Suppressor macrophage treated with lipopolysaccharide for 4 hours (primary cell): Measurements from ENCODE around the gene FAM171A2.
"Not testable (repeated sequence)": the region's sequence is repeated elsewhere in the genome, so short reads cannot be mapped to it uniquely, and the experiment has no call there.

Experiments
- DNase-seq: peaks from one replicate; pipeline ENCODE4 v3.0.0-alpha.2; 2020

FAM171A2 gene

DNA sequence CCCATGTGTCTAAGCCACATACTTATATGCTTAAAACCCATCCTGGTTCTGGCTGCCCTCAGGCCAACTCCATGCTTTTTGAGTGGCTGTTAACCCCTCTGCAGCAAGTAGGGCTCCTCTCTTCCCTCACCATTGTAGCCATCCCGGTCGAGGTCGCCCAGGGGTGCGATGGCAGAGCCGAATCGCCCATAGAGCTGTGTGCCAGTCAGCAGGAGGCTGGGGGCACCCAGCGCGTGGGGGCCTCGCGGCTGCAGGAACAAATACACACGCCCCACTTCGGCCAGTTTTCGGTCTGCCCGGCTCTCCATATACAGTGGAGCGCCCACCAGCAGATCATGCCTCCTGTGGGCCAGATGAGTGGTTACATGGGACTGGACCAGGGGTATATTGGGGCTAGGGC, 19.7 kb upstream of the FAM171A2 start:
- no peak for DNase-seq

DNA sequence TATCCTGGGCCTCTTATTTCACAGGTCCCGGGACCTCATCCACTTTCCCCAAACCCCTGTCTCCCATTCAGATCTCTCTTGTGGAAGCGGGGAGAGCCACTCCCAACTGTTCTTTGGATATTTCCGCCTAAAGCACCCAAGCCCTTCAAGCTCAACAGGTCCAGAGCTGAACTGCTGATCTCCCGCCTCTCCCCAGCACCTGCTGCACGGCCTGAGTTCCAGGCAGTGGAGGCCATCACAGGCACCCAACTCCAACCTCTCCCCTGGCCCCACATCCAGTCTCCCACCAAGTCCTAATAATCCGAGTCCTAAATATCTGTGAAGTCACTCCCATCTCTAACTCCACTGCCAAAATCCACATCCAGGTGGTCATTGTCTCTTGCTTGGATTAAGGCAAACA, 19.3 kb upstream of the FAM171A2 start:
- DNase-seq: no peak

DNA sequence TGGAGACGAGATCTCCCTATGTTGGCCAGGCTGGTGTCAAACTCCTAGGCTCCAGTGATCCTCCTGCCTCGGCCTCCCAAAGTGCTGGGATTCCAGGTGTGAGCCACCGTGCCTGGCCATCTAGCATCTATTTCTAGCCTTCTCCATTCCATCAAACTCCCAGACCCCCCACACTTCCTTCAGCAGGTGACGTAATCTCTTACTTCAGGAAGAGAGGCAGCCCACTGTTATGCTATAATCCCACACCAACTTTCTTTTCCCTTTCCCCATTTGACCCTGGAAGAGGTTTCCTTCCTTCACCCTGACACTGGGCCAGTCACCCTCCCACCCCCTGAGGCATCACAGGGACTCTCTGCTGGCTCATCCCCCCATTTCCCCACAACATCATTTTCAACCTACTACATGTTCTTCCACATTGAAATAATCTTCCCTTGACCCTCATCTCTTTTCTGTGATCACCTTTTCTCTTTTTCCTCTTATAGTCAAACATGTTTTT, 18.2 kb upstream of the FAM171A2 start:
- DNase-seq: peak; percentile 21

DNA sequence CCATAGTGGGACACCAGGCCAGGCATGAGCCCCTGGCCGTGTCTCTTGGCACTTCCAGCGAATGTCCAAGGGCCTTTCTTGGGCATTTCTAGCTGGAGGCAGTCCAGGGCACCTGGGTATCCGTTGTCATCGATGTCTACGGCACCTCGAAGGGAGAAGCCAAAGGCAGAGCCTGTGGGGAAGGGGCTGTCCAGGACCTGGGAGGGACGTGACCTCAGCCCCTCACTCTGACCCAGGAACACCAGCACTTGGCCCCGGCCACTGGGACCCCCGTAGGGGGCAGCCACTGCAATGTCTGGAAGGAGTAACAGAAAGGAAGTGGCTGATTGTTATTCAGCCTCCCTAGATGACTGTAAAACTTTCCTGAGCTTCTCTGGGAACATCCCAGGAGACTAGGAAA, 17.1 kb upstream of the FAM171A2 start:
- no peak for DNase-seq

DNA sequence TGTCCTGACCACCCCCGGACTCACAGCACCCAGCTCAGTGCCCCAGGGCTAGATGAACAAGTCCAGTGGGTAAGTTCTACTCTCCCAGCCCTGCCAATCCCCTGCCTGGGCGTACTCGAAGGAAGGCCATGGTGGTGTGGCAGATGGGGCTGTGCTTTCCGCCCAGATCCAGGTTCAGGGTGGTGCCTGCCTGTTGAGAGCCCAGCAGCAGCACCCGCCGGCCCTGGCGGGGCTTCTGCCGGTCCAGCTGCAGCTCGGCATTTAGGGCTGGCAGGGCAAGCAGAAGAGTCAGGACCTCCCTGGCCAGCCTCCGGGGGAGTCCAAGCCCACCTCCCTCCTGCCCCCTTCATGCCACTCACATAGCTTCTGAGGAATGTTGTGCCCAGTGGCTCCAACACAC, 16.2 kb upstream of the FAM171A2 start:
- no peak for DNase-seq

DNA sequence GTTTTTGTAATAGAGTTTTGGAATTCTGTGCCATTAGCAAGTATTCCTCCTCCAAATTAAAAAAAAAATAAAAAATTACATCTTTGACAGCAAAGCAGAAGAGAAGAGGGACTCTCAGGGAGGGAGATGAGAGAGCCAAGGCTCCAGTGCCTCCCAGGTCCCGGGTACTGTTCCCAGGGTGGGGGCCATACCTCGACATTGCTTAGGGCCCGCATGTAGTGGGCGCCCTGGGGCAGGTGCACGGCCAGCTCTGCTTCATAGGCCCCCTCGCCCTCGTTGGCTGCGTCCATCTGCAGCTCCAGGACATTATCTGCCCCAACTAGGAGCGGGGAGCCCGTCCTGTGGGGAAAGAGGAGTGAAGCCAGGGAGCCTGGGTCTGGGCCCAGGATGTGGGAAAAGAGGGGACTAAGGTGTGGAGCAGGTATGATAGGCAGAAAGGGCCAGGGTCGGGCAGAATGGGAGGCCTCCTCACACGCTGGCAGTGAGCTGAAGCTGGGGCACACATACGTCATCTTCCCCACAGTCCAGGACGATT, 14.6 kb upstream of the FAM171A2 start:
- DNase-seq: no peak

DNA sequence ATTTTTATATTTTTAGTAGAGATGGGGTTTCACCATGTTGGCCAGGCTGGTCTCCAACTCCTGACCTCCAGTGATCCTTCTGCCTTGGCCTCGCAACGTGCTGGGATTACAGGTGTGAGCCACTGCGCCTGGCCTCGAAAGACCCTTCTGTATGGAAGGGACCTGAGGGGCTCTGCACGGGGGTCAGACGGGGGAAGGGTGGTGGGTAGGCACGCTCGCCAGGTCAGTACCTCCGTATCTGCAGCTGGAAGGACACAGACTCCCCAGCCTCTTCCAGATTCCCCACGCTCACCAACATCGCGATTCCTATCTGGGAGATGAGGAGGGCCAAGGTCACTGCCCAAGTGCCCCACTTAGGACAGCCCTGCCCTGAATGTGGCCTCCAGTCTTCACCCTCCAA, 13.1 kb upstream of the FAM171A2 start:
- no peak for DNase-seq

DNA sequence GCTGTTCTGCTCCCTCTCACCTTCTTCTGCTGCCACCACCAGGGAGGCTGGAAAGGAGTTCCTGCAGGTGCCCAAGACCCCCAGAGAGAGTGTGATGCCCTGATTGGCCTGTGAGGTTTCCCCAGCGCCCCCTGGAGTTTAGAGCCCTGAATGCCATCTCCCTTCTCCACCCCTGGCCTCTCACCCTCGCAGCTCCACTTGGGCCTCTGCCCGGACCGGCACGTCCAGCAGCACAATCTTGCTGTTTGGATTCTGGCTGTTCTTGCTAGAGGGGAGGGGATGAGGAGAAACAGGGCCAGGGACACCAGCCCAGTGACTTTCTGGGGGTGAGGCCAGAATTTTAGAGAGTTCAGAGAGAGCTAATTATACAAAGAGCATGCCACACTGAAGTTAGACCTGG, 12.5 kb upstream of the FAM171A2 start:
- DNase-seq: peak; percentile 23

DNA sequence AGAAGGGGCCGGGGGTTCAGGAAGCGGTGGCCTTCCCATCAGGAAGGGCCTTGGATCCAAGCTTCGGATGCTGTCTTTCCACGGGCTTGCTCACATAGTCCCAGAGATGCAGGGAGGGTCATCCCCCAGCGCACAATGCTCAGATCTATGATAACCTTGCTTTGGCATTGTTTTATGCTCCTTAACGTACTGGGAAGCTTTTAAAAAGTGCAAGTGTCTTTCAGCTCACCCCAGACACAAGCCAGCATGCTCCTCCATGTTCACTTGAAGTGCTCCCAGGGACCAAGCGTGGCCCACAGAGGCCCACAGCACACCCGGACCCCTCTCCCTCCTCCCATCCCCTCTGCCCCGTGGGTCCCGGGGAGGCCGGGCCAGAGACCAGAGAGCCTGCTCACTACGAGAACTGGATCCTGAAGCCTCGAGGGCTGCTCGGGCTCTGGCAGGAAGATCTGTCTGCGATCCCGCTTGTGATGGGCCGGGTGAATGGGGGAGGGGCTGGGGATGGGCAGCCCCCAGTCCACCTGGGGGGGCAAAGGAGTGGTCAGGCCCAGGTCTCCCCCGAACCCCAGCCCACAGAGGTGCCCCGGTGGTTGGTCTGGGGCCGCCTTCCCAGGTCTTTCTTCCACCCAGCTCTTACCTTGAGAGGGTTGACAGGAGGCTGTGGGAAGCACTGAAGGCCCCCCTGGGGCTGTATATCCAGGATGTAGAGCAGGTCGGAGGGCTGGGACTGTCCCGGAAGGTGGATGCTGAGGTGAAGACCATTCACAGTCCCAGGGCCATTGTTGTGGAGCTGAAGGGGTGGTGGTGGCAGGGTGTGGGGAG, 11.8 kb upstream of the FAM171A2 start:
- no peak for DNase-seq

DNA sequence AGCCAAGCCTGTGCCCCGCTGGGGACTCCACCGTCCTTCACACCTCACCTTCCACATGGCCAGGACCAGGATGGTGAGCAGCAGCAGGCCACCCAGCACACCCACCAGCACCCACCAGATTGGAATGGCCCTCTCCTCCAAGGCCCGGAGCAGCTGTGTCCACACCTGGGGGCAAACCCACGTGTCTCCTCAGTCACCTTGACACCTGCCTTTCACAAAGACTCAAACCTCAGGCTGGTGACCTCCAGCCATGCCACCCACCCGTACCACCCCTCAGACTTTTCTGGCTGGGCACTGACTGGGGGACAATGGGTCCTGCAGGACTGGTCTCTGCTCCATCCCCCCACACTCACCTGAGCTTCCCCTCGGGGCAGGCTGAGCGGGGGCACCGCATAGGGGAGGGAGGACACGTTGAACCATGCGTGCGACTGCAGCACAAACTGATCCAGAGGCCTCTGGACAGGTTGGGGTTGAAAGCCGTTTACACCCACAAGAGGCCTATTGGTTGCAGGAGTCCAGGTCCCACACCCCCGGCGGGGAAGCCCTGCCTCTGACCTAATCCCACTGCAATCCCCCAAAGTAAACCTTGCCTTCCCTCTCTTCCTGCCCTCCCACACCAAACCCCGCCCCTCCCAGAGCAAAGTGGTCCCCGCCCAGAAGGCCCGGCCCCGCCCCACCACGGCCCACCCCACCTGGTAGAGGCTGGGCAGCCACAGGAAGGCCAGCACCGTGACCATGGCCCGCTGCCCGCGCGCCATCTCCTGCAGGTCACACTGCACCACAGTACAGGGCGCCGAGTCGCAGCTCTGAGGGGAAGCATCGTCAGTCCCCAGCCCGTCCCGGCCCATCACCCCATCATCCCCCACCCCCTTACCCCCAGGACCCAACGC, 10.9 kb upstream of the FAM171A2 start:
- no peak for DNase-seq

DNA sequence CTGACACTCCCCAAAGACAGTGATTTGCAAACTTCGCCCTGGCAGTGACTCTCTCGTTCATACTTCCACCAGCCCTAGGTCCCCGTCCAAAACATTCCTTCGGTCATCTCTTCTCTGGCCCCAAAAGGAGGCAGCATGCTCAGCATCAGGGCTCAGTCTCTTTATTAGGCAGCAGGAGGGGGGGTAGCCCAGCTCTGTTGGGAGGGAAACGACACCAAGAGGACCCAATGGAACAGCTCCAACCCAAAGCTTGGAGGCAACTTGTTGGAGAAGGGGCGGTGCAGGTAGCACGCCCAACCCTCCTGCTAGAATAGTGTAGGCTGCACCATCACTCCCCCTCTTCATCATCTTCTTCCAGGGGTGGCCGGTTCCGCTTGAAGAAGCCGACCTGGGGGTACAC, 8.4 kb upstream of the FAM171A2 start:
- DNase-seq: no peak

DNA sequence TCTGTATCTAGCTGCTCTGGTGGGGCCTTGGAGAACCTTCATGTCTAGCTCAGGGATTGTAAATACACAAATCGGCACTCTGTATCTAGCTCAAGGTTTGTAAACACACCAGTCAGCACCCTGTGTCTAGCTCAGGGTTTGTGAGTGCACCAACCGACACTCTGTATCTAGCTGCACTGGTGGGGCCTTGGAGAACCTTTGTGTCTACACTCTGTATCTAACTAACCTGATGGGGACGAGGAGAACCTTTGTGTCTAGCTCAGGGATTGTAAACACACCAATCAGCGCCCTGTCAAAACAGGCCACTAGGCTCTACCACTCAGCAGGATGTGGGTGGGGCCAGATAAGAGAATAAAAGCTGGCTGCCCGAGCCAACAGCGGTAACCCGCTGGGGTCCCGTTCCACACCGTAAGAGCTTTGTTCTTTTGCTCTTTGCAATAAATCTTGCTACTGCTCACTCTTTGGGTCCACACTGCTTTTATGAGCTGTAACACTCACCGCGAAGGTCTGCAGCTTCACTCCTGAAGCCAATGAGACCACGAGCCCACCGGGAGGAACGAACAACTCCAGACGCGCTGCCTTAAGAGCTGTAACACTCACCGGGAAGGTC, 5.9 kb upstream of the FAM171A2 start:
- not testable (repeated sequence) for DNase-seq

DNA sequence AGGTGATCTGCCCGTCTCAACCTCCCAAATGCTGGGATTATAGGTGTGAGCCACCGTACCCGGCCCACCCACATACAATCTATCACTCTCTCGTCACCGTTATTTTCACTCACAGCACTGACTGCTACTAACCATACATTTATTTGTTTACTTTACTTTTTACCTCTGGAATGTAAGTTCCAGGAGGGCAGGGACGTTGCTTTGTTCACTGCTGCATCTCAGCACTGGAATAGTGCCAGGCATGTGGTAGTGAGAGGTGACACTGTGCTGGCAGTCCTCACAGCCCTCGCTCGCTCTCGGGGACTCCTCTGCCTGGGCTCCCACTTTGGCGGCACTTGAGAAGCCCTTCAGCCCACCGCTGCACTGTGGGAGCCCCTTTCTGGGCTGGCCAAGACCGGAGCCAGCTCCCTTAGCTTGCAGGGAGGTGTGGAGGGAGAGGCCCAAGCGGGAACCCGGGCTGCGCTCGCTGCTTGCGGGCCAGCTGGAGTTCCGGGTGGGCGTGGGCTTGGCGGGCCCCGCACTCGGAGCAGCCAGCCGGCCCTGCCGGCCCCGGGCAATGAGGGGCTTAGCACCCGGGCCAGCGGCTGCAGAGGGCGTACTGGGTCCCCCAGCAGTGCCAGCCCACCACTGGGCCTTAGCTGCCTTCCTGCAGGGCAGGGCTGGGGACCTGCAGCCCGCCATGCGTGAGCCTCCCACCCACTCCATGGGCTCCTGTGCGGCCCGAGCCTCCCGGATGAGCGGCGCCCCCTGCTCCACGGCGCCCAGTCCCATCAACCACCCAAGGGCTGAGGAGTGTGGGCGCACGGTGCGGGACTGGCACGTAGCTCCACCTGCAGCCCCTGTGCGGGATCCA, 5.0 kb upstream of the FAM171A2 start:
- DNase-seq: not testable (repeated sequence)

DNA sequence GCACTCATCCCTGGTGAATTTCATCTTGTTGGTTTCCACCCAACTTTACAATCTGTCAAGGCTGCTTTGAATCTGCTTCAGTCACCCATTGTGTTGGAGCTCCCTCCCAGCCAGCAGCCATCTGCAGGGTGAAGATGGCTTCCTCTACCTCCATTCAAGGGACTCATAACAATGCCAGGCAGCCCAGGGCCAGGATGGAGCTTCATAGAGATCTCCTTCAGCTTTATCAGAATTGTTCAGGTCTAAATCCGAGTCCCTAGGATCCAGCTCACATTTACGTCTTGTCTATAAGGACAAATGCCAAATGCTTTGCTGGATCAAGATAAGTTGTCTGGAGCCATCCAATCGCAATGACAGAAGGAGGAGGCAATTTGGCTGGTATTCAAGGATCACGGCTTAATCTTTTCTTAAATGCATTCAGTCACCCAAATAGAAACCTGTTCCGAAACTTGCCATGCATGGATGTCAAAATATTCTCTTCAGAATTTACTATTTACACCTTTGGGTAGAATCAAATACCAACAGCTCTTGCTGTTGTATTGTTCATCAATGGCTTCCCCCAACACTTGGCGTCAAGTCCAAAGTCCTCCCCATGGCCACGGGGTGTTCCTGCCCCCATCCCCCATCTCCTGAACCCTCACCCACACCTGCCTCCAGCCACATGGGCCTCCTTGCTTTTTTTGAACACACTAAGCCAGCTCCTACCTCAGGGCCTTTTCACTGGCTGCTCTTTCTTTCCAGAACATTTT, 3.8 kb upstream of the FAM171A2 start:
- DNase-seq: no peak

DNA sequence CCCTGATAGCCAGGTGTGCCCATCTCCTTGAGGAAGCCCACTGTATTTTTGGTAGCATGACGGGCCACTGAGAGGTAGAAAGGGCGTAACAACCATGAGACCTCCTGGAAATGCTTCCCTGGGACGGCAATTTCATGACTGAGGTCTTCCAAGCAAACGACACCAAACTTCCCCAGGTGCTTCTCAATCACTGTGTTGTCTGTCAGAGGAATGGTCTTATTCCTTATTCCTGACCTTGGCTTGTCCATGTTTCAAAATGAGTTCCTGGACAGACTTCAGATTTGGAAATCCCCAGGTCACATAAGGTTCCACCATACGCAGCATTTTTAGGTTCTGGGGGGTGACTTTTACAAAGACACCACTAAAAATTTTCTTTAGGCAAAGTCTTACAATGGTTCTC, 1.4 kb upstream of the FAM171A2 start:
- DNase-seq: not testable (repeated sequence)

DNA sequence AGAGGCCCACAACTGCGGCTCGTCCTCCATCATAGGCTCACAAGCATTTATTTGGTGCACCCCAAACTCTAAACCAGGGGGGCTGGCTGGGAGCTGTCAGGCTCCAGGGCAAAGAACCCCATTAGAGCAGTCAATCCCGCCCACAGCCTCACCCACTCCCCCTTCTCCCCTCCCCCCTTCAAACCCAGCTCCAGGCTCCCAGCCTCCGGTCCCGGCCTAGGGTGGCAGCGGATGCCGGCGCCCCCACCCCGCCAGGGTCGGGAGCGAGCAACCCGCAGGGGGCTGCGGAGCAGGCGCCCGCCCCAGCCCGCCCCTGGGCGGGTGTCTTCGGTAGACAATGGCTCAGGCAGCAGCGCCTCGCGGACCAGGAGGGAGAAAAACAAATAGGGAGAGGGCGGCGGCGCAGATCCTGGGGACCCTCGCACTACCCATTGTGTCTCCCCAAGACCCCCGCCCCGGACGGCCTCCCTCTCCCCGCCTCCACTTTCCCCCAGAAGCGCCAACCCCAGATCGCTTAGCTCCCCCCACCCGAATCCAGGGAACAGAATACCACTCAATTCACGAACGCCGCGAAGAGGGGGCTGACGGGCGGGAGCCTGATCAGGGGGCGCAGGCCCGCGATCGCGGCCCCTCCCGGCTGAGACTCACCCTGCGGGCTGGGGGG, 572 bp downstream of the FAM171A2 start:
- DNase-seq: no peak

DNA sequence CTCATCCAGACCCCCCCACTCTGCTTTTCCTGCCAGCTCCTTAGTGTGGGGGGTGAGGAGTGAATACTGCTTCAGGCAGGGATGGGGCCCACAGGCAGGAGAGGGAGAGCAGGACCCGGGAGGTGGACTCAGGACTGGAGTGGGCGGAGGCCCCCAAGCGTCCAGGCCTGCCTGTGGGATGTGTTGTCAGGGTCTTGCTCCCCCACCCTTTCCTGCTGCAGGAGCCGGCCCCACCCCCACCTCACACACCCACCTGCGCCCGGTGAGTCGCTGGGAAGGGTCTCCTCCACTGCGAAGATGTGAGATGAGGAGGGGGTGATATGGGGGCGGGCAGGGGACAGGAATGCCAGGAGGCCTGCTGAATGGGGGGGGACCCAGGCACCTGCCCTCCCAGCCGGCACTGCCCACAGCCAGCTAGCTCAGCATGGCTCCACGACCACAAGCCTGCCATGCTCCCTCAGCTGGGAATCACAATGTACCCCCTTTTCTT, 1.1 kb downstream of the FAM171A2 start:
- no peak for DNase-seq

DNA sequence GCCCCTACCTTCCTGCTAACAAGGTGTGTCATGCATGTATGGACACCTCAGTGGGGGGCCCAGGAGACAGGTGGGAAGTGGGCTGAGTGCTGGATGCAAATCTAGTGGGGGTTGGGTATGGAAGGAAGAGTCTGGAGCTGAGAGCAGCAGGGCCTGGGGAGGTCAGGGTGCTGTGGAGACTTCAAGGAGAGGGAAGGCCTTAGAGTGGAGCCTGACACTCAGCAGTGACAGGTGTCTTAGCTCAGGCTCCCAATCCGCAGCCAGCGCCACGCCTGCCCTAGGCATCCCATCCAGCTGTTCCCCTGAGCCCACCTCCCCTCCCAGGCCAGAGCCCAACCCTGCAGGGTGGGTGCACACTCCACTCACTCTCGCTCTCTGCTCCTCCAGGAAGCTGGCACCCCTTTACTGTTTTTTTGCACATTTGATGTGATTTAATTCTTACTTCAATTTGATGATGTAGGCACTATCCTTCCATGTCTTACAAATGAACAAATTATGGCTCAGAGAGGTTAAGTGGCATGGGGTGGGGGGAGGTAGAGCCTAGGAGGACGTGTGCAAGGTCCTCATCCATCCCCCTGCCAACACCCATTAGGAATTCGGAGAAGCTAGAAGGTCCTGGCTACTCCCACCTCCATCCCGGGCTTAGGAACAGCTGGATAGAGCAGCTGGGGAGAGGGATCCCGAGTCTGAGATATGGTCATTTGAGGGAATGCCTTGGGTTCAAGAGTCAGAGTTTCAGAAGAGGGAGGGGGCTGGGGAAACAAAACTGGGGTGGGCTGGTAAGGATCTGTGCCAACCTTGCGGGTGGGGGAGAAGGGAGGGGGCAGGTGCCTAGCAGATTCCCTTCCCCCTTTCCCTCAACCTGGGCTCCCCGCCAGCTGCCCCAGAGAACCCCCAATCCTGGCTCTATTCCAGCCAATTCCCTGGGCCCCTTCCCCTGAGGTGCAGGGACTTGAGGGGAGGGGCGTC, 2.1 kb downstream of the FAM171A2 start:
- DNase-seq: no peak

DNA sequence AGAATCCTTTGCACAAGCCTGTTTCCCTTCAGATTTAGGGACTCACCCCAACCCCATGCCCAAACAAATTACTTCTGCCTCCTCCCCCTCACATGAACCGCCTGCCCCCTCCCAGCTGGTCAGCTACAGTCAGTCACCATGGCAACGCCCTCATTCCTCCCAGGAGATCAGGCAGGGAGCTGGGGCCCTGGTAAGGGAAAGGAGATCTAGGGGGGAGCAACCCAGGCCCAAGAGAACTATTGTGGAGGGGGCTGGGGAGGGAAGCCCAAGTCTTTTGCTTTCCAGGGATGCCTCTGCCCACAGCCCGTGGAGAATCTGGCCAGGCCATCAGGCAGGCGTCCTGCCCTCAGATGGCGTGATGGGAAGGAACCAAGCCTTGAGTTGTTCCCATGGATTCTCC, 2.8 kb downstream of the FAM171A2 start:
- DNase-seq: no peak

DNA sequence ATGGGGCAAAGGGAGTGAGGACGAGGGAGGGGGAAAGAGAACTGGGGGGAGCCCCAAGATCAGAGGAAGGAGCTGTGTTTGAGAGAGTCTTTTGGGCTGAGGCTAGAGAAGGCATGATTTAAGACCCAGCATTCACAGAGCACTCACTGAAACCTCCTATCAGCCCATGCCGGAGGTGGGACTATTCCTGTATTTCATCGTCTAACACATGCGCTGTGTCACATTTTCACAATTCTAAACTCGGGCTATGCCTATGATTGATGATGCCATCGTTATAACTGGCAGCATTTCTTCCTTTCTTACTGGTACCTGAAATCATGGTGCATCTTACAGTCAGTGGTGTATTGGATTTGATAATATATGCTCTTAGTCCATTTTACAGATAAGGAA, 3.5 kb downstream of the FAM171A2 start:
- no peak for DNase-seq
